Neural progenitor cell (in vitro differentiated cells): ENCODE measurements around the gene CRISPLD2.

Source experiments
- EZH2 ChIP-seq: fragments of 200-600 bp; sonication (generic); IDR thresholded peaks from 2 replicates; pipeline ENCODE4 v1.6.1; 2017; ENCODE audit warnings: antibody characterized with exemption, mild to moderate bottlenecking, moderate library complexity
- EZH2phosphoT487 ChIP-seq: fragments of 200-600 bp; sonication (generic); IDR thresholded peaks from 2 replicates; pipeline ENCODE4 v1.6.1; 2017; ENCODE audit warnings: antibody characterized with exemption
- TF ChIP-seq, protein P1 (sequence below): fragments of 200-600 bp; sonication (generic); IDR thresholded peaks from 2 replicates; pipeline ENCODE4 v1.5.1; 2017; ENCODE audit warnings: antibody characterized with exemption, mild to moderate bottlenecking

- TF ChIP-seq, protein P1, sequence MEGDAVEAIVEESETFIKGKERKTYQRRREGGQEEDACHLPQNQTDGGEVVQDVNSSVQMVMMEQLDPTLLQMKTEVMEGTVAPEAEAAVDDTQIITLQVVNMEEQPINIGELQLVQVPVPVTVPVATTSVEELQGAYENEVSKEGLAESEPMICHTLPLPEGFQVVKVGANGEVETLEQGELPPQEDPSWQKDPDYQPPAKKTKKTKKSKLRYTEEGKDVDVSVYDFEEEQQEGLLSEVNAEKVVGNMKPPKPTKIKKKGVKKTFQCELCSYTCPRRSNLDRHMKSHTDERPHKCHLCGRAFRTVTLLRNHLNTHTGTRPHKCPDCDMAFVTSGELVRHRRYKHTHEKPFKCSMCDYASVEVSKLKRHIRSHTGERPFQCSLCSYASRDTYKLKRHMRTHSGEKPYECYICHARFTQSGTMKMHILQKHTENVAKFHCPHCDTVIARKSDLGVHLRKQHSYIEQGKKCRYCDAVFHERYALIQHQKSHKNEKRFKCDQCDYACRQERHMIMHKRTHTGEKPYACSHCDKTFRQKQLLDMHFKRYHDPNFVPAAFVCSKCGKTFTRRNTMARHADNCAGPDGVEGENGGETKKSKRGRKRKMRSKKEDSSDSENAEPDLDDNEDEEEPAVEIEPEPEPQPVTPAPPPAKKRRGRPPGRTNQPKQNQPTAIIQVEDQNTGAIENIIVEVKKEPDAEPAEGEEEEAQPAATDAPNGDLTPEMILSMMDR, result no peak
- no peak for TF ChIP-seq EZH2
- TF ChIP-seq EZH2phosphoT487, result no peak
Measured at GRCh38 chr16:84911486-84912216, 91.9 kb downstream of the CRISPLD2 start.
